H4 (cell line): ENCODE data around the gene DIP2B. TPM values are rescaled to one million over a fixed set of nuclear protein-coding genes. Genes with fewer than 3 reads are reported as not detected.
"Not testable (repeated sequence)": the region's sequence is repeated elsewhere in the genome, so short reads cannot be mapped to it uniquely, and the experiment has no call there.

ENCODE experiments used
- DNase-seq: peaks from one replicate; pipeline ENCODE4 v3.0.0-alpha.2; 2015; ENCODE audit warnings: low spot score
- total RNA-seq: library from RNA; depleted of rRNA; stranded (reverse); fragments of >200 nt; shearing (Covaris generic); gene quantifications from 2 replicates; pipeline ENCODE4 v1.2.3, GENCODE V29; 2014

Gene DIP2B
- total RNA-seq, 1 experiment from 2014 or later = 13.2 TPM

DNA sequence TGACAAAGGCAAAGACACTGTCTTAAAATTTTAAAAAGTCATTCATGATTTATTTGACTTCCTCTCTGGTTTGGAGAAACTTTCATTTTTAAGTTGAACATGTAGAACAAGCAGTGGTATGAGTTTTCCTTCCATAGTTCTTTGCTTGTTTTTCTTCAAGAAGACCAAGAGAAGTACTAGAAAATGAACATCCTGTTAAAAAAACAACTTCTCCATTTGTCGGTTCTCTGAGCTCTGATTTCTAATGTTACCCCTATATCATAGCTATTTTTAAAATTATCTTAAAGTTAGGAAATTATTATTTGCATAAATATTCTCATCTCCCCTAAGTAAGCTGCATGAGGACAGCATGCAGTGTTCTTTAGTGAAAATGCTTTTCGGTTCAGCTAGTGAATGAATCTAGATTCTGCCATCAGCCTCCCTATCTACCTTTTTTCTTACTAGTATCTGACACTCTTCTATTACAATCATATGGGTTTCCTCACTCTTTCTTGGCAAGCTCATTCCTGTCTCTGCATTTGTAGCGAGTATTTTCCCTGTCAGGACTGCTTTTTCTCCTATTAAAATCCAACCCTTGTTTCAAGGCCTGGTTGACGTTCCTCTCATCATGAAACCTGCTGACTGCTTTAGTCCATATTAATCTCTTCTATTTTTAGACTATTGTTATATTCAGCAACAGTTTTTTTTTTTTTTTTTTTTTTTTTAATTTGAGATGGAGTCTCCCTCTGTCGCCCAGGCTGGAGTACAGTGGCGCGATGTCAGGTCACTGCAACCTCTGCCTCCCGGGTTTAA, 15.8 kb downstream of the DIP2B start:
- no peak for DNase-seq

- DNase-seq = not testable (repeated sequence)
These were observed 17.0 kb downstream of the DIP2B start for GRCh38 chr12:50521781-50522180.

DNA sequence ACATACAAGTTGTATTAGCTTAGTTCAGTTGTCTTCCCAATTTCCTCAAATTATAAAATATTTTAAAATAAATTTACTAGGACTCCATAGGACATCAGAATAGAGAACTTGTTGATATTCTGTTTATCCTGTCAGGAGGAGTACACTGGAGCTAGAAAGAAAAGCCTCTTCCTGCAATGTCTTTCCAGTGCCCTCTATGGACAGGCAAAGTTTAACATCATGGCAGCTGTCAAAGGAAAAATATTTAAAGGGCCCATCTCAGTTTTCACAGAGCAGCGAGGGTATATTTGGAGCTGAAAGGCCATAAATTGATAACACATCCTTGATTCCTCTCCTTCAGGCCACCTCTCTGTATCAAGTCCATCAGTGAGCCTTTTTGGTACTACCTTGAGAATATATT, 19.0 kb downstream of the DIP2B start:
- no peak for DNase-seq

DNA sequence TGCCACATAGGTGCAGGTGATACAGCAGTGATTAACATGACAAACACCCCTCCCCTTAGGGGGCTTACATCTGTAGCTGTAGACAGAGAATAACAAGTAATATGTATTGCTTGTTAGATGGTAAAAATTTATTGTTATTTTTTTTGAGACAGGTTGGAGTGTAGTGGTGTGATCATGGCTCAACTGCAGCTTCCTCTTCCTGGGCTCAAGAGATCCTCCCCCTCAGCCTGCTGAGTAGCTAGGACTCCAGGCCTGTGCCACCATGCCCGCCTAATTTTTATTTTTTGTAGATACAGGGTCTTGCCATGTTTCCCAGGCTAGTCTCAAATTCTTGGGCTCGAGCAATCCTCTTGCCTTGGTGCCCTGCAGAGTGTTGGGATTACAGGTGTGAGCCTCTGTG, 19.8 kb downstream of the DIP2B start:
- DNase-seq = no peak

DNA sequence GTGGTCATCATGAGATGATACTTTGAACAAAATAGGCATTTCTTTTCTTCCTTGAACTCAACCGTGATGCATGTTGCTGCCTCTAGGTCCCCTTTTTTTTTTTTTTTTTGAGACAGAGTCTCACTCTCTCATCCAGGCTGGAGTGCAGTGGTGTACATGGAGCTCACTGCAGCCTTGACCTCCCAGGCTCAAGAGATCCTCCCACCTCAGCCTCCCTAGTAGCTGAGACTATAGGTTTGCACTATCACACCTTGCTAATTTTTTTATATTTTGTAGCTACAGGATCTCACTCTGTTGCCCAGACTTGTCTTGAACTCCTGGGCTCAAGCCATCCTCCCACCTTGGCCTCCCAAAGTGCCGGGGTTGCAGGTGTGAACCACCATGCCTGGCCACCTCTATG, 20.6 kb downstream of the DIP2B start:
- DNase-seq = no peak

DNA sequence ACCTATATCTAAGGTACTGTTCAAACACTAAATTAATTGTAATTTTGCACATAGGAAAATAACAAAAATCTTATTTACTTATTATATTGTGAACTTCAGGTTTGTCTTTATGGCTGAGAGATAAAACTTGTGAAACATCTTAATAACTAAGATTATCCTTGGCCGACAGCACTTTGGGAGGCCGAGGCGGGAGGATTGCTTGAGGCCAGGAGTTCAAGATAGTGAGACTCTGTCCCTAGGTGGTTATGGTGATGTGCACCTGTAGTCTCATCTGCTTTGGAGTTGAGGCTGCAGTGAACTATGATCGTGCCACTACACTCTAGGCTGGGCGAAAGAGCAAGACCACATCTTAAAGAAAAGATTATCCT, 22.6 kb downstream of the DIP2B start:
- DNase-seq = no peak

DNA sequence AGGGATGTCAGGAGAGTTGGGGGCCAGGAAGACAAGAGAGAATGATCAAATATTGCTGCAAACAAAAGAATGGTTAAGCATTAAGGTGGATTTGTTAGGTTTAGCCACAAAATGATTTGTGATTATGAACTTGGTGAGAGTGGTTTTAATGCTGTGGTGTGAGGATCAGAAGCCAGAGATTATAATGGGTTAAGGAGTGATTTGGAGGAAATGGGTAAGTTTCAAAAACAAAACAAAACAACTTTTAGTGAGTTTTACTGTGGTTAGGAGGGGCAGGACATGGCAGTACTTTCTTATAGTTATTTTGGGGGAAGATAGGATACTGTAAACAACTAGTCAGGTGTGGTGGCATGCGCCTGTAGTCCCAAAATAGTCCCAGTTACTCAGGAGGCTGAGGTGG, 24.0 kb downstream of the DIP2B start:
- DNase-seq = no peak

GRCh38 chr12:50529345-50529744, 24.6 kb downstream of the DIP2B start:
- no peak for DNase-seq

DNA sequence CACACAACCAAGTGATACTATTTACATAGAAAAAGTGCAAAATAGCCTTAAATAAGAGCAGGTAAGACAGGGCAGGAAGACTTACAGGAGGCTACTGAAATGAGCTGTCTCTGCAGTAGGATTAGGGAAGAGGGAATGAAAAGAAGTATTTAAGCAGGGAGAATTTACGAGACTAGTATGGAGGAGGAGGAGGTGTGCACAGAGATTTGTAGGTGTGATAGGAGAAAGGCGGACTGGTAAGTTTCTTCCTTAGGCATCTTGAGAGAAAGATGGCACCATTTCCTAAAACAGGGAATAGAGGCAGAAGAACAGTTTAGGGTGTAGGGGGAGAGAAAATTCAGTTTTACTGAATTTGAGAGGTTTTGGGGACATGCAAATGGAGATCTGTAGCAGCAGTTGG, 25.7 kb downstream of the DIP2B start:
- DNase-seq = no peak

GRCh38 chr12:50533203-50533584, 28.4 kb downstream of the DIP2B start:
- no peak for DNase-seq

DNA sequence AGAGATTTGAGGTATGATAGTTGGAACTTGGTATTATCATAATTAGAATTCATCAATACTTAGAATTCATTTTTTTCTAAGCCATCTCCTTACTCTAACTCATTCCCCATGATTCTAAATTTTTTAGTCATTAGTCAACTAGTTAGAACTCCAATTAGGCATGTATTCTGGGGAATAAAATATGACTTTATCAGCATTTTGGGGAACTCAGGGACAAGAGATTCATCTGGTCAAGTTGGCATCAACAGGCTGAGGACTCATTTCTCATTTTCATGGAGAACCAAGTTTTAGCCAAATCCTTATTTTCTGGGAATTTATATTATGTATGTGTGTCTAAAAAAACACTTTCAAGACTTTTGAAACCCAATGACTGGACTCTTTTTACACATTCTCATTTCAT, 29.2 kb downstream of the DIP2B start:
- DNase-seq = no peak

DNA sequence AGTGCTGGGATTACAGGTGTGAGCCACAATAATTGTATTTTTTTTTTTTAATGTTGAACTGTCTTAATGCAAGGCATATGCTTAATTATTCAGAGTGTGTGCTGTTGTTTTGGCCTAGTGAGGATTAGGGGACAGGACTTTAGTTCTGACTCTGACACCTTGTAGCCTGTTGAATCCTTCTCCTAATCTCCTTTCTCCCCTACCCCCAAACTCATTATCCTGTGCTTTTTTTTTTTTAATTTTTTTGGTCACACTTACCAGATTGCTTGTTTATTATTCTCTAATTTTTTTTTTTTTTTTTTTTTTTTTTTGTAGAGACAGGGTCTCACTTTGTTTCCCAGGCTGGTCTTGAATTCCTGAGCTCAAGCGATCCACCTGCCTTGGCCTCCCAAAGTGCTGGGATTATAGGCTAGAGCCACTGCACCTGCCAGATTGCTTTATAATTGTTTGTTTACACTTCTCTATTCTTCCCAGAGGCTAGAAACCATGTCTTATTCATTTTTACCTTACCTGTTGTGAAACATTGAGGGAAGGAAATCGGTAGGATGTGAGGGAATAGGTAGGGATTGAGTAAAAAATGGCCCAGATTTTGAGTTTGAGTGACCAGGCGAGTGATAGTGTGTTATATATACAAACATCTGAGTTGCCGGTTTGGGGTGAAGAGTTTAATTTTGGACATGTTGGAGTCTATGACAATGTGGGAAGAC, 32.2 kb downstream of the DIP2B start:
- no peak for DNase-seq

- DNase-seq = no peak
These were observed 32.7 kb downstream of the DIP2B start for GRCh38 chr12:50537538-50537919.

GRCh38 chr12:50538182-50538581, 33.4 kb downstream of the DIP2B start:
- no peak for DNase-seq

DNA sequence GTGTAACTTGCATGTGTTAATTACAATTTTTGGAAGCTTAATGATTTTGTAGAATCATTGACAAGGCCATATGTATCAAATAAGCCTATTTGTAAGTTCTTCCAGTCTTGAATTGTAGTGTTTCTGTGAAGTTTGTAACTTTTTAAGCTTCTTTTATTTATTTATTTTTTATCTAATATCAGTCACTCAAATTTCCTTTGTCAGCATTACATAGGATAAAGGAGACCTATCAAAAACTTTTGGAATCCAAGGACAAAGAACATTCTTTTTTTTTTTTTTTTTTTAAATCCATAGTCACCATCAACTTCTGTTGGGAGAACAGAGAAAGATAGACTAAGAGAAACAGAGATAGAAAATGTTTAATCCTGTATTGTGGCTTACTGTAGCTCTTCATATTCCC, 36.4 kb downstream of the DIP2B start:
- no peak for DNase-seq

GRCh38 chr12:50542448-50542847, 37.7 kb downstream of the DIP2B start:
- no peak for DNase-seq

DNA sequence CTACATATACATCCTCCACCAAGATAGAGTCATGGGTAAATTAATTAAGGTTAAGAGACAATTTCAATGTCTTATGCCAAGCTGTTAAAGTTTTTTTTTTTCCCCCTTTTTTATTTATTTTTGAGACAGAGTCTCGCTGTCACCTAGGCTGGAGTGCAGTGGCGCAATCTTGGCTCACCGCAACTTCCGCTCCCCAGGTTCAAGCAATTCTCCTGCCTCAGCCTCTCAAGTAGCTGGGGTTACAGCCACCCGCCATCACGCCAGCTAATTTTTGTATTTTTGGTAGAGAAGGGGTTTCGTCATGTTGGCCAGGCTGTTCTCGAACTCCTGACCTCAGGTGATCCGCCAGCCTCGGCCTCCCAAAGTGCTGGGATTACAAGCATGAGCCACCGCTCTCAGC, 38.4 kb downstream of the DIP2B start:
- DNase-seq = not testable (repeated sequence)

- DNase-seq = no peak
These were observed 40.4 kb downstream of the DIP2B start for GRCh38 chr12:50545213-50545612.

GRCh38 chr12:50545786-50546185, 41.0 kb downstream of the DIP2B start:
- no peak for DNase-seq

GRCh38 chr12:50546441-50547318, 41.9 kb downstream of the DIP2B start:
- no peak for DNase-seq

DNA sequence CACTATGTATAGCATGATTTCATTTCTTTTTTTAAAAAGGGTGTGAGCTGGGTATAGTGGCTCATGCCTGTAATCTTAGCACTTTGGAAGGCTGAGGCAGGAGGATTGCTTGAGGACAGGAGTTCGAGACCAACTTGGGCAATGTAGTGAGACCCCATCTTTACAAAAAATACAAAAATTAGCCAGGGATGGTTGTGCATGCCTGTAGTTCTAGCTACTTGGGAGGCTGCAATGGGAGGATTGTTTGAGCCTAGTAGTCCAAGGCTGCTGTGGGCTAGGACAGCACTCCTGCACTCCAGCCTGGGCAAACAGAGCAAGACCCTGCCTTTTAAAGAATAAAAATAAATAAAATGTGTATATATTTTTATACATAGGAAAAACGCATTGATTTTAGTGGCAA, 43.0 kb downstream of the DIP2B start:
- no peak for DNase-seq

GRCh38 chr12:50549885-50550284, 45.1 kb downstream of the DIP2B start:
- no peak for DNase-seq
